HEK293 (cell line): ENCODE measurements around the gene SNRPD2.

Source experiments
- GLIS2 ChIP-seq: fragments of 450-650 bp; formaldehyde crosslinking; IDR thresholded peaks from 2 replicates; pipeline ENCODE4 v1.5.1; 2016; ENCODE audit warnings: missing biosample characterization, missing genetic modification characterization
- REST ChIP-seq: fragments of 450-650 bp; formaldehyde crosslinking; IDR thresholded peaks from 2 replicates; pipeline ENCODE4 v1.5.1; 2016; ENCODE audit warnings: missing biosample characterization, missing genetic modification characterization
- ZBTB8A ChIP-seq: fragments of 450-650 bp; formaldehyde crosslinking; IDR thresholded peaks from 2 replicates; pipeline ENCODE4 v1.5.1; 2016; ENCODE audit warnings: missing biosample characterization, missing genetic modification characterization
- ZNF133 ChIP-seq: fragments of 450-650 bp; formaldehyde crosslinking; IDR thresholded peaks from 2 replicates; pipeline ENCODE4 v1.5.1; 2016; ENCODE audit warnings: missing biosample characterization, missing genetic modification characterization
- ZNF16 ChIP-seq: fragments of 450-650 bp; formaldehyde crosslinking; IDR thresholded peaks from 2 replicates; pipeline ENCODE4 v1.5.1; 2016; ENCODE audit warnings: low read depth, missing biosample characterization, missing genetic modification characterization
- ZNF350 ChIP-seq: fragments of 450-650 bp; formaldehyde crosslinking; IDR thresholded peaks from 2 replicates; pipeline ENCODE4 v1.5.0; 2017; ENCODE audit warnings: missing biosample characterization, mild to moderate bottlenecking, missing genetic modification characterization
- ZNF394 ChIP-seq: fragments of 450-650 bp; formaldehyde crosslinking; IDR thresholded peaks from 2 replicates; pipeline ENCODE4 v1.5.1; 2016; ENCODE audit warnings: missing biosample characterization, missing genetic modification characterization, mild to moderate bottlenecking, moderate library complexity, borderline replicate concordance
- ZNF48 ChIP-seq: fragments of 450-650 bp; formaldehyde crosslinking; IDR thresholded peaks from 2 replicates; pipeline ENCODE4 v1.5.1; 2016; ENCODE audit warnings: missing biosample characterization, missing genetic modification characterization
- ZNF518A ChIP-seq: fragments of 450-650 bp; formaldehyde crosslinking; conservative IDR thresholded peaks from 2 replicates; pipeline ENCODE4 v1.5.1; 2016; ENCODE audit warnings: low read depth, missing biosample characterization, missing genetic modification characterization
- ZNF677 ChIP-seq: fragments of 450-650 bp; IDR thresholded peaks from 2 replicates; pipeline ENCODE4 v1.5.0; 2018; ENCODE audit warnings: missing biosample characterization, mild to moderate bottlenecking, missing genetic modification characterization, moderate library complexity
- ZNF791 ChIP-seq: fragments of 450-650 bp; formaldehyde crosslinking; IDR thresholded peaks from 2 replicates; pipeline ENCODE4 v1.5.1; 2016; ENCODE audit warnings: missing biosample characterization, missing genetic modification characterization
- TF ChIP-seq, protein P1 (sequence below): fragments of 450-650 bp; formaldehyde crosslinking; IDR thresholded peaks from 2 replicates; pipeline ENCODE4 v1.5.1; 2016; ENCODE audit warnings: missing biosample characterization, missing genetic modification characterization, borderline replicate concordance
- TF ChIP-seq, protein P2 (sequence below): fragments of 450-650 bp; formaldehyde crosslinking; IDR thresholded peaks from 2 replicates; pipeline ENCODE4 v1.5.1; 2017; ENCODE audit warnings: missing biosample characterization, missing genetic modification characterization
- TF ChIP-seq, protein P3 (sequence below): fragments of 450-650 bp; formaldehyde crosslinking; IDR thresholded peaks from 2 replicates; pipeline ENCODE4 v1.5.1; 2016; ENCODE audit warnings: missing biosample characterization, missing genetic modification characterization, borderline replicate concordance
- TF ChIP-seq, protein P4 (sequence below): fragments of 450-650 bp; formaldehyde crosslinking; IDR thresholded peaks from 2 replicates; pipeline ENCODE4 v1.5.1; 2016; ENCODE audit warnings: missing biosample characterization, missing genetic modification characterization

SNRPD2 gene

DNA sequence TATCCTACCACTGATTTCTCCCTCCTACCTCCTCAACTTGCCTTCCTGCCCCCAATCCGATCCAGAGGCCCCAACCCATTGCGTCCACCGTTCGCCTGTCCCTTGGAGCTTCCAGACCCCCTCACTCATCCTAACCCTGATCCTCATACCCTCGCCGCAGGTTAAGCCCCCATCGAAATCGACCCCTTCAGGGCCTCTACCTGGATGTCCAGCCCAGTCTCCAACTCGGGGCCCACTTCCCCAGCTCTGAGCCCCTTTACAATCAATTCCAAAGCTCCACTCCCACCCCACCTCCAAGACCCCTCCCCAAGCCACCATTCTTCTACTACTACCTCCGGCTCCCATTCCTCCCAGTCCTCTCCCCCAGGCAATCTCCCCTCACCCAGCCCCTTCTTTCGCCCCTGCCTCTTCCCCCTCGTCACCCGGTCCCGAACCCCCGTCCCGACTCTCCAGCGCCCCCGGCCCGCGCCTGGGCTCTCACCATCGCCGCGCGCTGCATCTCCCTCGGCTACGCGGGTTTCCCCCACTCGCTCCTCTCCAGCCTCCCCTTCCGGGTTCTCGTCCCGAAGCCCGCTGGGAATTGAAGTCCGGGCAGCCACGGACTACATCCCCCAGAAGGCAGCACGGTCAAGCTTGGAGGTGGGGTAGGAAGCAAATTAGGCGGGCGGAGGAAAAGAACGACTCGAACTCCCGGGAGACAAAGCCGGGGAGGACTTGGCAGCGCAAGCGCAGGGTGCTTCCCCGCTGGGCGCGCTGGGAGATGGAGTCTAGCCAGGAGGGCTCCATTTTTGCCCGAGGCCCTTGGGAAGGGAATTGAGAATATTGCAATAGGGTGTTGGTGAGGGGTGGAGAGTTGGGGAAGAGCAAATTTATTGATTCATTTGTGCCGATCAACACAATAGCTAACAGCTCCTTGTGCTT, 38.9 kb upstream of the SNRPD2 start, which contains the start of gene FBXO46 (continued):
- peak; percentile 31; the same call in 1 of the 2 replicates for TF ChIP-seq REST (tag by site-specific recombination)
- peak; percentile 31 for TF ChIP-seq ZBTB8A (tag by site-specific recombination)
- TF ChIP-seq, protein P1, sequence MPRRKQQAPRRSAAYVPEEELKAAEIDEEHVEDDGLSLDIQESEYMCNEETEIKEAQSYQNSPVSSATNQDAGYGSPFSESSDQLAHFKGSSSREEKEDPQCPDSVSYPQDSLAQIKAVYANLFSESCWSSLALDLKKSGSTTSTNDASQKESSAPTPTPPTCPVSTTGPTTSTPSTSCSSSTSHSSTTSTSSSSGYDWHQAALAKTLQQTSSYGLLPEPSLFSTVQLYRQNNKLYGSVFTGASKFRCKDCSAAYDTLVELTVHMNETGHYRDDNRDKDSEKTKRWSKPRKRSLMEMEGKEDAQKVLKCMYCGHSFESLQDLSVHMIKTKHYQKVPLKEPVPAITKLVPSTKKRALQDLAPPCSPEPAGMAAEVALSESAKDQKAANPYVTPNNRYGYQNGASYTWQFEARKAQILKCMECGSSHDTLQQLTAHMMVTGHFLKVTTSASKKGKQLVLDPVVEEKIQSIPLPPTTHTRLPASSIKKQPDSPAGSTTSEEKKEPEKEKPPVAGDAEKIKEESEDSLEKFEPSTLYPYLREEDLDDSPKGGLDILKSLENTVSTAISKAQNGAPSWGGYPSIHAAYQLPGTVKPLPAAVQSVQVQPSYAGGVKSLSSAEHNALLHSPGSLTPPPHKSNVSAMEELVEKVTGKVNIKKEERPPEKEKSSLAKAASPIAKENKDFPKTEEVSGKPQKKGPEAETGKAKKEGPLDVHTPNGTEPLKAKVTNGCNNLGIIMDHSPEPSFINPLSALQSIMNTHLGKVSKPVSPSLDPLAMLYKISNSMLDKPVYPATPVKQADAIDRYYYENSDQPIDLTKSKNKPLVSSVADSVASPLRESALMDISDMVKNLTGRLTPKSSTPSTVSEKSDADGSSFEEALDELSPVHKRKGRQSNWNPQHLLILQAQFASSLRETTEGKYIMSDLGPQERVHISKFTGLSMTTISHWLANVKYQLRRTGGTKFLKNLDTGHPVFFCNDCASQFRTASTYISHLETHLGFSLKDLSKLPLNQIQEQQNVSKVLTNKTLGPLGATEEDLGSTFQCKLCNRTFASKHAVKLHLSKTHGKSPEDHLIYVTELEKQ (tag by site-specific recombination): no peak
- TF ChIP-seq, protein P2, sequence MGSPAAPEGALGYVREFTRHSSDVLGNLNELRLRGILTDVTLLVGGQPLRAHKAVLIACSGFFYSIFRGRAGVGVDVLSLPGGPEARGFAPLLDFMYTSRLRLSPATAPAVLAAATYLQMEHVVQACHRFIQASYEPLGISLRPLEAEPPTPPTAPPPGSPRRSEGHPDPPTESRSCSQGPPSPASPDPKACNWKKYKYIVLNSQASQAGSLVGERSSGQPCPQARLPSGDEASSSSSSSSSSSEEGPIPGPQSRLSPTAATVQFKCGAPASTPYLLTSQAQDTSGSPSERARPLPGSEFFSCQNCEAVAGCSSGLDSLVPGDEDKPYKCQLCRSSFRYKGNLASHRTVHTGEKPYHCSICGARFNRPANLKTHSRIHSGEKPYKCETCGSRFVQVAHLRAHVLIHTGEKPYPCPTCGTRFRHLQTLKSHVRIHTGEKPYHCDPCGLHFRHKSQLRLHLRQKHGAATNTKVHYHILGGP: no peak
- no peak for TF ChIP-seq ZNF677 (tag by site-specific recombination)
- TF ChIP-seq, protein P3, sequence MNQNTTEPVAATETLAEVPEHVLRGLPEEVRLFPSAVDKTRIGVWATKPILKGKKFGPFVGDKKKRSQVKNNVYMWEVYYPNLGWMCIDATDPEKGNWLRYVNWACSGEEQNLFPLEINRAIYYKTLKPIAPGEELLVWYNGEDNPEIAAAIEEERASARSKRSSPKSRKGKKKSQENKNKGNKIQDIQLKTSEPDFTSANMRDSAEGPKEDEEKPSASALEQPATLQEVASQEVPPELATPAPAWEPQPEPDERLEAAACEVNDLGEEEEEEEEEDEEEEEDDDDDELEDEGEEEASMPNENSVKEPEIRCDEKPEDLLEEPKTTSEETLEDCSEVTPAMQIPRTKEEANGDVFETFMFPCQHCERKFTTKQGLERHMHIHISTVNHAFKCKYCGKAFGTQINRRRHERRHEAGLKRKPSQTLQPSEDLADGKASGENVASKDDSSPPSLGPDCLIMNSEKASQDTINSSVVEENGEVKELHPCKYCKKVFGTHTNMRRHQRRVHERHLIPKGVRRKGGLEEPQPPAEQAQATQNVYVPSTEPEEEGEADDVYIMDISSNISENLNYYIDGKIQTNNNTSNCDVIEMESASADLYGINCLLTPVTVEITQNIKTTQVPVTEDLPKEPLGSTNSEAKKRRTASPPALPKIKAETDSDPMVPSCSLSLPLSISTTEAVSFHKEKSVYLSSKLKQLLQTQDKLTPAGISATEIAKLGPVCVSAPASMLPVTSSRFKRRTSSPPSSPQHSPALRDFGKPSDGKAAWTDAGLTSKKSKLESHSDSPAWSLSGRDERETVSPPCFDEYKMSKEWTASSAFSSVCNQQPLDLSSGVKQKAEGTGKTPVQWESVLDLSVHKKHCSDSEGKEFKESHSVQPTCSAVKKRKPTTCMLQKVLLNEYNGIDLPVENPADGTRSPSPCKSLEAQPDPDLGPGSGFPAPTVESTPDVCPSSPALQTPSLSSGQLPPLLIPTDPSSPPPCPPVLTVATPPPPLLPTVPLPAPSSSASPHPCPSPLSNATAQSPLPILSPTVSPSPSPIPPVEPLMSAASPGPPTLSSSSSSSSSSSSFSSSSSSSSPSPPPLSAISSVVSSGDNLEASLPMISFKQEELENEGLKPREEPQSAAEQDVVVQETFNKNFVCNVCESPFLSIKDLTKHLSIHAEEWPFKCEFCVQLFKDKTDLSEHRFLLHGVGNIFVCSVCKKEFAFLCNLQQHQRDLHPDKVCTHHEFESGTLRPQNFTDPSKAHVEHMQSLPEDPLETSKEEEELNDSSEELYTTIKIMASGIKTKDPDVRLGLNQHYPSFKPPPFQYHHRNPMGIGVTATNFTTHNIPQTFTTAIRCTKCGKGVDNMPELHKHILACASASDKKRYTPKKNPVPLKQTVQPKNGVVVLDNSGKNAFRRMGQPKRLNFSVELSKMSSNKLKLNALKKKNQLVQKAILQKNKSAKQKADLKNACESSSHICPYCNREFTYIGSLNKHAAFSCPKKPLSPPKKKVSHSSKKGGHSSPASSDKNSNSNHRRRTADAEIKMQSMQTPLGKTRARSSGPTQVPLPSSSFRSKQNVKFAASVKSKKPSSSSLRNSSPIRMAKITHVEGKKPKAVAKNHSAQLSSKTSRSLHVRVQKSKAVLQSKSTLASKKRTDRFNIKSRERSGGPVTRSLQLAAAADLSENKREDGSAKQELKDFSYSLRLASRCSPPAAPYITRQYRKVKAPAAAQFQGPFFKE (tag by site-specific recombination): no peak
- TF ChIP-seq ZNF16 (tag by site-specific recombination): no peak
- TF ChIP-seq, protein P4, sequence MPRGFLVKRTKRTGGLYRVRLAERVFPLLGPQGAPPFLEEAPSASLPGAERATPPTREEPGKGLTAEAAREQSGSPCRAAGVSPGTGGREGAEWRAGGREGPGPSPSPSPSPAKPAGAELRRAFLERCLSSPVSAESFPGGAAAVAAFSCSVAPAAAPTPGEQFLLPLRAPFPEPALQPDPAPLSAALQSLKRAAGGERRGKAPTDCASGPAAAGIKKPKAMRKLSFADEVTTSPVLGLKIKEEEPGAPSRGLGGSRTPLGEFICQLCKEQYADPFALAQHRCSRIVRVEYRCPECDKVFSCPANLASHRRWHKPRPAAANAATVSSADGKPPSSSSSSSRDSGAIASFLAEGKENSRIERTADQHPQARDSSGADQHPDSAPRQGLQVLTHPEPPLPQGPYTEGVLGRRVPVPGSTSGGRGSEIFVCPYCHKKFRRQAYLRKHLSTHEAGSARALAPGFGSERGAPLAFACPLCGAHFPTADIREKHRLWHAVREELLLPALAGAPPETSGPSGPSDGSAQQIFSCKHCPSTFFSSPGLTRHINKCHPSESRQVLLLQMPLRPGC (tag by site-specific recombination): no peak
- TF ChIP-seq GLIS2 (tag by site-specific recombination): peak; percentile 59; the same call in 1 of the 2 replicates
- TF ChIP-seq ZNF48: no peak
- 0 out of 2 replicates have a peak, but pooled peaks have one; percentile 20 for TF ChIP-seq ZNF791
- TF ChIP-seq ZNF518A (tag by site-specific recombination): 0 out of 2 replicates have a peak, but pooled peaks have one; percentile 10
- no peak for TF ChIP-seq ZNF350 (tag by site-specific recombination)
- TF ChIP-seq ZNF133 (tag by site-specific recombination): no peak
- TF ChIP-seq ZNF394 (tag by site-specific recombination): peak; percentile 36; the same call in 1 of the 2 replicates
- TF ChIP-seq, all 188 proteins: peak for 48
